AG04449 (cell line): ENCODE data around the gene UGDH.
"Not testable (repeated sequence)": the region's sequence is repeated elsewhere in the genome, so short reads cannot be mapped to it uniquely, and the experiment has no call there.

Source experiments
- CTCF ChIA-PET: fragments of 350-600 bp; formaldehyde crosslinking; extraction: SDS; loops from one replicate; lab custom pipeline; 2021; ENCODE audit warnings: antibody characterized with exemption; lab: Yijun Ruan, JAX
- POLR2A ChIA-PET: fragments of 400-600, 350-600 bp; formaldehyde crosslinking; extraction: SDS; loops from one replicate; lab custom pipeline; 2020; ENCODE audit warnings: antibody characterized with exemption, inconsistent platforms; lab: Yijun Ruan, JAX
- DNase-seq: peaks from one replicate; pipeline ENCODE4 v3.0.0-alpha.2; 2010; ENCODE audit warnings: low read depth, low spot score
- H3K4me3 ChIP-seq: 2 replicates; pipeline ENCODE4 v1.5.1; 2011; ENCODE audit warnings: low read depth, mild to moderate bottlenecking, control low read depth, low read length
- CTCF ChIP-seq: IDR thresholded peaks from one replicate; pipeline ENCODE4 v1.5.1; 2011; ENCODE audit warnings: mild to moderate bottlenecking, moderate library complexity, low read length, control low read depth, inconsistent platforms; ENCODE audit not compliant: insufficient read depth; ENCODE audit errors: missing control alignments

Gene UGDH

GRCh38 chr4:39548425-39549067 is 21.3 kb upstream of the UGDH start:
- peak; percentile 24 for DNase-seq
- ChIA-PET CTCF (no interaction called here), POLR2A (interaction anchor here (1.0 to 1.4 kb wide), 3 partner anchors 21 to 90 kb away, joined by 3 to 8 read pairs (median 3); partner anchors contain the start of genes SMIM14 and UGDH)
- TF ChIP-seq CTCF, result no peak
- no peak overlapping the region for H3K4me3 ChIP-seq

GRCh38 chr4:39544580-39545315 is 17.5 kb upstream of the UGDH start:
- H3K4me3 ChIP-seq, result no peak overlapping the region
- ChIA-PET POLR2A (interaction anchor here (0.6 to 1.3 kb wide), 2 partner anchors 18 to 264 kb away, joined by 3 read pairs; partner anchors contain the start of gene UGDH), CTCF (interaction anchor here (1.0 kb wide), 1 partner anchor 22 kb away, joined by 3 read pairs; no protein-coding TSS in a partner anchor)
- no peak for TF ChIP-seq CTCF
- DNase-seq, result no peak

GRCh38 chr4:39544080-39544479 is 16.8 kb upstream of the UGDH start:
- CTCF ChIA-PET, result interaction anchor here (1.0 kb wide), 1 partner anchor 21 kb away, joined by 3 read pairs; no protein-coding TSS in a partner anchor
- H3K4me3 ChIP-seq, POLR2A ChIA-PET, DNase-seq: not testable (repeated sequence)

GRCh38 chr4:39543034-39543433 is 15.8 kb upstream of the UGDH start:
- ChIA-PET POLR2A (no interaction called here), CTCF (interaction anchor here (0.9 kb wide), 2 partner anchors 8 to 74 kb away, joined by 3 read pairs; no protein-coding TSS in a partner anchor)
- H3K4me3 ChIP-seq, result no peak overlapping the region
- DNase-seq, result no peak
- no peak for TF ChIP-seq CTCF

GRCh38 chr4:39542611-39543012 is 15.4 kb upstream of the UGDH start:
- ChIA-PET POLR2A (no interaction called here), CTCF (interaction anchor here (0.9 kb wide), 2 partner anchors 9 to 73 kb away, joined by 3 read pairs; no protein-coding TSS in a partner anchor)
- DNase-seq, result no peak
- no peak for TF ChIP-seq CTCF
- no peak overlapping the region for H3K4me3 ChIP-seq

GRCh38 chr4:39541987-39542610 is 14.9 kb upstream of the UGDH start:
- POLR2A ChIA-PET, result interaction anchor here (0.6 to 0.7 kb wide), 2 partner anchors 16 to 18 kb away, joined by 3 read pairs; no protein-coding TSS in a partner anchor
- H3K4me3 ChIP-seq, result no peak overlapping the region
- TF ChIP-seq CTCF, result no peak
- CTCF ChIA-PET, result interaction anchor here (0.9 kb wide), 1 partner anchor 9 kb away, joined by 3 read pairs; no protein-coding TSS in a partner anchor
- DNase-seq, result no peak
